Activated gamma-delta T cell treated with anti-CD3 and anti-CD28 coated beads, Interleukin-2, amount 50 U/mL, for 16 hours (primary cell): ENCODE data around the gene DLGAP1.
"Not testable (repeated sequence)": the region's sequence is repeated elsewhere in the genome, so short reads cannot be mapped to it uniquely, and the experiment has no call there.

Experiments used
- DNase-seq: peaks from one replicate; pipeline ENCODE4 v3.0.0-alpha.2; 2020; ENCODE audit warnings: low read depth

DLGAP1 gene

GRCh38 chr18:3584897-3585460, 870.1 kb downstream of the DLGAP1 start:
- no peak for DNase-seq

GRCh38 chr18:3584266-3584861, 870.7 kb downstream of the DLGAP1 start:
- no peak for DNase-seq

- DNase-seq, result no peak
Measured at GRCh38 chr18:3583873-3584247, 871.2 kb downstream of the DLGAP1 start.

GRCh38 chr18:3583106-3583872, 871.8 kb downstream of the DLGAP1 start:
- DNase-seq, result not testable (repeated sequence)

- no peak for DNase-seq
Measured at GRCh38 chr18:3581890-3582289, 873.2 kb downstream of the DLGAP1 start.

GRCh38 chr18:3580523-3581025, 874.5 kb downstream of the DLGAP1 start:
- DNase-seq, result not testable (repeated sequence)

- DNase-seq, result no peak
Measured at GRCh38 chr18:3579701-3580100, 875.4 kb downstream of the DLGAP1 start.

GRCh38 chr18:3578621-3579020, 876.5 kb downstream of the DLGAP1 start:
- no peak for DNase-seq

GRCh38 chr18:3577281-3577855, 877.7 kb downstream of the DLGAP1 start:
- no peak for DNase-seq

- DNase-seq, result no peak
Measured at GRCh38 chr18:3572761-3573160, 882.3 kb downstream of the DLGAP1 start.

- DNase-seq, result no peak
Measured at GRCh38 chr18:3566851-3567250, 888.3 kb downstream of the DLGAP1 start.

GRCh38 chr18:3560755-3561154, 894.4 kb downstream of the DLGAP1 start:
- no peak for DNase-seq

GRCh38 chr18:3554811-3555427, 900.2 kb downstream of the DLGAP1 start:
- DNase-seq, result no peak

- DNase-seq, result no peak
Measured at GRCh38 chr18:3554091-3554601, 901.0 kb downstream of the DLGAP1 start.

- no peak for DNase-seq
Measured at GRCh38 chr18:3552305-3552704, 902.8 kb downstream of the DLGAP1 start.

- no peak for DNase-seq
Measured at GRCh38 chr18:3547891-3548615, 907.1 kb downstream of the DLGAP1 start.

GRCh38 chr18:3546106-3546505, 909.0 kb downstream of the DLGAP1 start:
- no peak for DNase-seq

- DNase-seq, result no peak
Measured at GRCh38 chr18:3544537-3544936, 910.6 kb downstream of the DLGAP1 start.

GRCh38 chr18:3541549-3542386, 913.3 kb downstream of the DLGAP1 start:
- no peak for DNase-seq

GRCh38 chr18:3540805-3541548, 914.1 kb downstream of the DLGAP1 start:
- DNase-seq, result no peak
